ENCODE results near the gene HIVEP3. TPM values are rescaled to one million over a fixed set of nuclear protein-coding genes. Genes with fewer than 3 reads are reported as not detected.

The HIVEP3 gene
- total RNA-seq, 4 donors from 2014 or later, result 5.3 to 17.3 (median 9.1) TPM

DNA sequence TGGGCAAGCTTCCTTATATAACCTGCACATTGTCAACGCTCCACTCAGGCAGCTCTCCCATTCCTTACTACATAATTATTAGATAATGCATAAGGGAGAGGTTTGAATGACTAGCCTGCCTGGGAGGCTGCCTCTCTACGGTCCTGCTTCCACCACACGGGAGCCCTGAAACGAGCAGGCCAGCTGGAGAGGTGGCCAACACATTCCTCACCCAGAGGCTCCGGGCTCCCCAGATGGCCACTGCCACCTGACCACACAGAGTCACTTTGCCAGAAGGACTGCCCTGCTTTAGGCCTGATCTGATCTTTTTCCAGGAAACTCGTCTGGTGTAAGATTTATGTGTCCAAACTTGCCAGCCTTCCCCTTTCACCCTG is 27.9 kb downstream of the HIVEP3 start:
- no peak for TF ChIP-seq POLR2A (IDR thresholded peaks at IDR 0.05)
- TF ChIP-seq, protein P1, sequence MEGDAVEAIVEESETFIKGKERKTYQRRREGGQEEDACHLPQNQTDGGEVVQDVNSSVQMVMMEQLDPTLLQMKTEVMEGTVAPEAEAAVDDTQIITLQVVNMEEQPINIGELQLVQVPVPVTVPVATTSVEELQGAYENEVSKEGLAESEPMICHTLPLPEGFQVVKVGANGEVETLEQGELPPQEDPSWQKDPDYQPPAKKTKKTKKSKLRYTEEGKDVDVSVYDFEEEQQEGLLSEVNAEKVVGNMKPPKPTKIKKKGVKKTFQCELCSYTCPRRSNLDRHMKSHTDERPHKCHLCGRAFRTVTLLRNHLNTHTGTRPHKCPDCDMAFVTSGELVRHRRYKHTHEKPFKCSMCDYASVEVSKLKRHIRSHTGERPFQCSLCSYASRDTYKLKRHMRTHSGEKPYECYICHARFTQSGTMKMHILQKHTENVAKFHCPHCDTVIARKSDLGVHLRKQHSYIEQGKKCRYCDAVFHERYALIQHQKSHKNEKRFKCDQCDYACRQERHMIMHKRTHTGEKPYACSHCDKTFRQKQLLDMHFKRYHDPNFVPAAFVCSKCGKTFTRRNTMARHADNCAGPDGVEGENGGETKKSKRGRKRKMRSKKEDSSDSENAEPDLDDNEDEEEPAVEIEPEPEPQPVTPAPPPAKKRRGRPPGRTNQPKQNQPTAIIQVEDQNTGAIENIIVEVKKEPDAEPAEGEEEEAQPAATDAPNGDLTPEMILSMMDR (IDR thresholded peaks at IDR 0.05), result no peak
- 16 to 30% methylated on average over 6 of the region's 6 CpGs for WGBS, 2 donors
- no peak for DNase-seq (ENCODE audit: low spot score in 2 of 2)

DNA sequence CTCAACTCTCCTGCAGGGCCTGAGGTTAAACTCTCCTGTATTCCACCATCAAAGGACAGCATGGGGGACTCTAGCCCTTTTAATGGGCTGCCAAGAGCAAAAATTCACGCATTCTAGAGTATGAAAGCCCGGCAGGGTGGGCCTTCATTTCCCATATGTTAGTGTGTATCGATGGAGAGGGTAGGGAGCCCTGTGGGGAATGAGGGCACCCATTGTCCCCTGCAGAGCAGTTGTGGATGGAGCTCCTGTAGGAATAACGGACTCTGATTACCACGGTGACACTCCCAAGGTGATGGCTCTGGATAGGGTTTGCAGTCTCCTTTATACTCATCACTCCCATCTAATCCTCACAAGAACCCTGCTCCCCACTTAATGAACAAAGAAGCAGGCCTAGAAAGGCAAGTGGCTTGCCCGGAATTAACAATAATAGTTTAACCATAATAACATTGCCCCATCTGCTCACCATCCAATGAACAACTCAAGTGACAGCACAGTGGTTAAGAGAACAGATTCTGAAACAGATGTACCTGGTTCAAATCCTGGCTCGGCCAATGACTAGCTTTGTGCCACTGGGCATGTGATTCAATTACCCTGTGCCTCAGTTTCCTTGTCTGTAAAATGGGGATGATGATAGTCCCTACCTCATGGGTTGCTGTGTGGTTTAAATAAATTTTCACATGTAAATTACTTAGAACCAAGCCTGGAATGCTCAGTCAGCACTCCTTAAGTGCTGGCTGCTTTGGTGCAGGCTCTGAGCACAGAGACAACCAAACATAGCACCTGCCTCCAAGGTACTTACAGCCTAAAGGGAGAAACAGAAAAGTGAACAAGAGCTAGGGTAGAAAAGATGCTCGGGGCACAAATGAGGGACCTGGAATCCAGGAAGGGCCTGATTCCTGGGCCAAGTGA is 29.0 kb downstream of the HIVEP3 start:
- 94 to 96% methylated on average over 8 of the region's 8 CpGs for WGBS, 2 donors
- no peak for DNase-seq (ENCODE audit: low spot score in 2 of 2)
- intact Hi-C loops (cut with DNase I; ENCODE audit: low total_unique reads), result no loop called here
- no peak overlapping the region for H3K4me3 ChIP-seq (ENCODE audit: low read depth, poor library complexity, severe bottlenecking)
- TF ChIP-seq POLR2A (IDR thresholded peaks at IDR 0.05), result no peak

More for the DNA sequence above, 27.9 kb downstream of the HIVEP3 start:
- intact Hi-C loops (cut with DNase I; ENCODE audit: low total_unique reads), result no loop called here
- H3K4me3 ChIP-seq (ENCODE audit: low read depth, poor library complexity, severe bottlenecking), result no peak overlapping the region

DNA sequence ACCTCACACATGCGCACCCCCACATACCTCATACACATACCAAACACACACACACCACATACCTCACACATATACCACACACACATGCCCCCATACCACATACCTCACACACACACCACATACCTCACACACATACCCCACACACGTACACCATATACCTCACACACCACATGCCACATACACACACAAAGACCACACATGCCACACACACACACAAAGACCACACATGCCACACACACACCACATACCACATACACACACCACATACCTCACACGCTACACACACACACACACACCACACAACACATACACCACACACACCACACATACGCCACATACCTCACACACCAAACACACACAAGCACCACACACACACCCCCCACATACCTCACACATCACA is 30.0 kb downstream of the HIVEP3 start:
- DNase-seq (ENCODE audit: low spot score in 2 of 2), result no peak
- 93 to 97% methylated on average over 4 of the region's 4 CpGs for WGBS, 2 donors
- no peak overlapping the region for H3K4me3 ChIP-seq (ENCODE audit: low read depth, poor library complexity, severe bottlenecking)
- intact Hi-C loops (cut with DNase I; ENCODE audit: low total_unique reads), result no loop called here
- TF ChIP-seq, protein P1 (IDR thresholded peaks at IDR 0.05), result no peak
- no peak for TF ChIP-seq POLR2A (IDR thresholded peaks at IDR 0.05)

DNA sequence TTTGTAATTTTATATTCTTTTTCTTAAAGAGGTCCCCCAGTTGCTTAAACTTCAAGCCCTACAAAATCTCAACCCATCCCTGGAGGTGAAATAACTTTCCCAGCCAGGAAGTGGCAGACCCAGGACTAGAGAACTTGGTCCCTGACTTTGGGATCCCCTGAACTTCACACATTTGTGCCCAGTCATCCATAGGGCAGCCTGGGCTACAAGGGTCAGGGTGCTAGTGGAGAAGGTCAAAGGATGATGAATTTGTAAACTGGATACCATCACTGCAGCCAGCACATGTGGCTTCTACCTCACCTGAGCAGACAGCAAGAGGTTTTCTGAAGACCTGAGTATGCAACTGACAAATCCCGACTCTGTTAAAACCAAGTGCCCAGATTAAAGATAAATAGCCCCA is 31.4 kb downstream of the HIVEP3 start:
- TF ChIP-seq, protein P1 (IDR thresholded peaks at IDR 0.05), result no peak
- 85 to 93% methylated on average over 1 of the region's 1 CpG for WGBS, 2 donors
- intact Hi-C loops (cut with DNase I; ENCODE audit: low total_unique reads), result no loop called here
- DNase-seq (ENCODE audit: low spot score in 2 of 2), result no peak
- no peak overlapping the region for H3K4me3 ChIP-seq (ENCODE audit: low read depth, poor library complexity, severe bottlenecking)

DNA sequence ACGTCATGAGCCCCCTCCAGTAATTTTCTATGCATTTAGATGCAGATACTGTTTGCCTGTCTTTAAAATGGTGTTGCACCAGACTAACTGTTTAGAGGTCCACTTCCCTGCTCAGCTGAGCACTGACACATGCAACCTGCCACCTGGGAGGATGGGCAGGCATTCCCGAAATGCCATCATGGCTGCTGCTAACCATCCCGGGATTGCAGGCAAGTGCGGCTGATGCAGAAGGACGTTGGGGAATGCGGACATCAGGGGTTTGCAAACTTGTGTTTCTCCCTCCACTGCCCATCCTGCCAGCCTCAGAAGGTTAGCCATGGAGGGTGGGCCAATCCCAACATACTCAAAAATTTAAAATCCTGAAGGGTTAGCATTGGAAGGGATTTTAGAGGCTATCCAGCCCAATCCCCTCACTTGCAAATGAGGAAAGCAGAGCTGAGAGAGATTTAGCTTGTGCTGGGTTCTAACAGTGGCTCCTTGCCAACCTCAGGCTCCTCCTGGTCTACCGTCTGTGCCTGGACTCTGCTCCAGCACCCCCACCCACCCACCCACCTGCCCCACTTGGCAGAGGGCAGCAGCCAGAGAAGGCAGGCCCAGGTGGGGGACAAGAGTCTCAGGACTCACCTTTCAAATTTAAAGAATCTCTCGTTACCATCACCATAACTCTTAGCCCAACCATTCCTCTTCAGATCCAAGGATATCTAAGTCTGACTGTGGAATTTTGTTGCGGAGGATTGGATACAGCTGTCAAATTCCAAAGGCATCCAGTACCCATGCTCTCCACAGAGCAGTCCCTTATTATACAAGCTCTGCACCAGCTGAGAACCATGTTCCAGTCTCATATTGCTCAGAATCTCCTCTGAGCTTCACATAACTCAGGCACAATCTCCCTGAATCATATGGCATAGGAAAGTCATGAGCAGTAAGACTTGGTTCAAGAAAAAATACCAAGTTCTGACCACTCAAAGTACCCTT is 34.2 kb downstream of the HIVEP3 start:
- WGBS, 2 donors, result 78 to 84% methylated on average over 8 to 9 of the region's 9 CpGs
- no peak for TF ChIP-seq POLR2A (IDR thresholded peaks at IDR 0.05)

DNA sequence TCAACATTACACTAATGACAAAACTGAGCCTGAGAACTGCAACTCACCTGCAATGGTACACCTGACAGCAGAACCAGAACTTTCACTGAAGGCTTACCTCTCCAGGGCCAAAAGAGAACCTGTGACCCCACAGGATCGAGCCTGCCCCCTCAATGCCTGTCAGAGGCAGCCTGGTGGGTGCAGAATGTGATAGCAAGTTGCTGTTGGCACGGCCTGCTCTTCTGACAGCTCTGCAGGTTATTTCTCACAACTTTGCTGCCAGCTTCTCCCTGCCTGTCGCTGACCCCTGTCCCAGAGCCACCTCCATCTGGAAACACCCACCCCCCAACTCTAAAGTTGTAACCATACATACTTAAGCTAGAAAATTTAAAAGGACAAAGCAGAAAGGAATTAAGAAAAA is 35.2 kb downstream of the HIVEP3 start:
- no peak for DNase-seq (ENCODE audit: low spot score in 2 of 2)
- no peak overlapping the region for H3K4me3 ChIP-seq (ENCODE audit: low read depth, poor library complexity, severe bottlenecking)
- TF ChIP-seq POLR2A (IDR thresholded peaks at IDR 0.05), result no peak
- TF ChIP-seq, protein P1 (IDR thresholded peaks at IDR 0.05), result no peak
- 63 to 67% methylated on average over 3 of the region's 3 CpGs for WGBS, 2 donors
- intact Hi-C loops (cut with DNase I; ENCODE audit: low total_unique reads), result no loop called here

More for the DNA sequence above, 34.2 kb downstream of the HIVEP3 start:
- H3K4me3 ChIP-seq (ENCODE audit: low read depth, poor library complexity, severe bottlenecking), result no peak overlapping the region
- no peak for DNase-seq (ENCODE audit: low spot score in 2 of 2)
- intact Hi-C loops (cut with DNase I; ENCODE audit: low total_unique reads), result no loop called here

All from lower leg skin (tissue), 4 donors.